GM12878 (cell line): ENCODE results near the gene TMEM175.

ENCODE experiments used
- BACH1 ChIP-seq: fragments of 450-650 bp; IDR thresholded peaks from 2 replicates; pipeline ENCODE4 v1.6.1; 2017; ENCODE audit warnings: mild to moderate bottlenecking, borderline replicate concordance
- BHLHE40 ChIP-seq, 2 experiments: fragments of 450-650 bp in 1 of 2; IDR thresholded peaks; 2 replicates each; pipeline ENCODE4 v1.6.1; 2011 to 2017; ENCODE audit warnings: low read depth in 2 of 2, borderline replicate concordance in 1 of 2, improper control_type of control experiment in 1 of 2, low read length in 1 of 2, mild to moderate bottlenecking in 1 of 2
- NFYB ChIP-seq: IDR thresholded peaks from 2 replicates; pipeline ENCODE4 v1.6.1; 2011; ENCODE audit warnings: low read depth, mild to moderate bottlenecking, low read length, improper control_type of control experiment, moderate library complexity; ENCODE audit not compliant: insufficient read depth
- SIN3A ChIP-seq: IDR thresholded peaks from 2 replicates; pipeline ENCODE4 v1.6.1; 2012; ENCODE audit warnings: low read depth, low read length, improper control_type of control experiment
- TAF1 ChIP-seq: IDR thresholded peaks from 2 replicates; pipeline ENCODE4 v1.6.1; 2011; ENCODE audit warnings: mild to moderate bottlenecking, low read depth, low read length, borderline replicate concordance
- TF ChIP-seq, protein P1 (sequence below), 3 experiments: IDR thresholded peaks in 2 of 3; conservative IDR thresholded peaks in 1 of 3; 2 replicates each; pipeline ENCODE4 v1.5.1; 2011; ENCODE audit warnings: low read depth in 3 of 3, low read length in 3 of 3, mild to moderate bottlenecking in 3 of 3, control low read depth in 2 of 3, moderate library complexity in 2 of 3, inconsistent platforms in 1 of 3, mixed read lengths in 1 of 3; ENCODE audit not compliant: control insufficient read depth in 2 of 3, insufficient read depth in 1 of 3; ENCODE audit errors: extremely low read depth in 1 of 3

GRCh38 chr4:930028-930551 is 2.2 kb upstream of the TMEM175 start:
- no peak for TF ChIP-seq TAF1
- TF ChIP-seq, protein P1, sequence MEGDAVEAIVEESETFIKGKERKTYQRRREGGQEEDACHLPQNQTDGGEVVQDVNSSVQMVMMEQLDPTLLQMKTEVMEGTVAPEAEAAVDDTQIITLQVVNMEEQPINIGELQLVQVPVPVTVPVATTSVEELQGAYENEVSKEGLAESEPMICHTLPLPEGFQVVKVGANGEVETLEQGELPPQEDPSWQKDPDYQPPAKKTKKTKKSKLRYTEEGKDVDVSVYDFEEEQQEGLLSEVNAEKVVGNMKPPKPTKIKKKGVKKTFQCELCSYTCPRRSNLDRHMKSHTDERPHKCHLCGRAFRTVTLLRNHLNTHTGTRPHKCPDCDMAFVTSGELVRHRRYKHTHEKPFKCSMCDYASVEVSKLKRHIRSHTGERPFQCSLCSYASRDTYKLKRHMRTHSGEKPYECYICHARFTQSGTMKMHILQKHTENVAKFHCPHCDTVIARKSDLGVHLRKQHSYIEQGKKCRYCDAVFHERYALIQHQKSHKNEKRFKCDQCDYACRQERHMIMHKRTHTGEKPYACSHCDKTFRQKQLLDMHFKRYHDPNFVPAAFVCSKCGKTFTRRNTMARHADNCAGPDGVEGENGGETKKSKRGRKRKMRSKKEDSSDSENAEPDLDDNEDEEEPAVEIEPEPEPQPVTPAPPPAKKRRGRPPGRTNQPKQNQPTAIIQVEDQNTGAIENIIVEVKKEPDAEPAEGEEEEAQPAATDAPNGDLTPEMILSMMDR (IDR thresholded peaks at IDR 0.05 in 2 of 3, conservative IDR thresholded peaks at IDR 0.05 in 1 of 3; ENCODE audit: control insufficient read depth in 2 of 3, extremely low read depth in 1 of 3, insufficient read depth in 1 of 3, low read depth in 3 of 3, low read length in 3 of 3): no peak
- no peak for TF ChIP-seq NFYB
- TF ChIP-seq SIN3A: no peak
- no peak for TF ChIP-seq BACH1
- TF ChIP-seq BHLHE40 (IDR thresholded peaks at IDR 0.05; ENCODE audit: borderline replicate concordance in 1 of 2, low read depth in 2 of 2, low read length in 1 of 2): no peak
